ENCODE data around the gene PPIL4. TPM values are rescaled to one million over a fixed set of nuclear protein-coding genes. Genes with fewer than 3 reads are reported as not detected.

Gene PPIL4
- total and polyA plus RNA-seq, 2 of the 13 experiments (the other 11 are each of a cell fraction or from before 2014, with no cell fraction given): 5.5 to 46.0 TPM

GRCh38 chr6:149545754-149546471 is at the start of gene PPIL4 (continued):
- TF ChIP-seq E2F2 (CRISPR knock-in tag; IDR thresholded peaks at IDR 0.05; ENCODE audit: borderline replicate concordance): 0 out of 2 replicates have a peak, but pooled peaks have one; percentile 87
- peak; percentile 88 for TF ChIP-seq MED1 (CRISPR knock-in tag; IDR thresholded peaks at IDR 0.05)
- TF ChIP-seq ZSCAN25 (CRISPR knock-in tag; IDR thresholded peaks at IDR 0.05): peak; percentile 36; the same call in 1 of the 2 replicates
- peak; percentile 19; the same call in 1 of the 2 replicates for TF ChIP-seq ZNF839 (CRISPR knock-in tag; IDR thresholded peaks at IDR 0.05; ENCODE audit: borderline replicate concordance)
- TF ChIP-seq SP4 (CRISPR knock-in tag; IDR thresholded peaks at IDR 0.05): peak; percentile 86
- TF ChIP-seq POGZ (CRISPR knock-in tag; IDR thresholded peaks at IDR 0.05): peak; percentile 99
- peak; percentile 98 for TF ChIP-seq SPEN (CRISPR knock-in tag; IDR thresholded peaks at IDR 0.05; ENCODE audit: low read depth)
- peak; percentile 68; the same call in 1 of the 2 replicates for TF ChIP-seq HIVEP1 (CRISPR knock-in tag; IDR thresholded peaks at IDR 0.05)
- peak; percentile 93 for TF ChIP-seq TARDBP (CRISPR knock-in tag; IDR thresholded peaks at IDR 0.05)
- peak; percentile 100 for TF ChIP-seq CREB1 (IDR thresholded peaks at IDR 0.05)
- peak; percentile 100 for TF ChIP-seq CREB1 (CRISPR knock-in tag; IDR thresholded peaks at IDR 0.05)
- TF ChIP-seq YEATS4 (CRISPR knock-in tag; IDR thresholded peaks at IDR 0.05; ENCODE audit: borderline replicate concordance): peak; percentile 95; the same call in 1 of the 2 replicates
- TF ChIP-seq THAP11 (CRISPR knock-in tag; IDR thresholded peaks at IDR 0.05): peak; percentile 96
- peak; percentile 94 for TF ChIP-seq RBM39 (IDR thresholded peaks at IDR 0.05; ENCODE audit: low read depth, low read length, poor library complexity, severe bottlenecking)
- peak; percentile 61; the same call in 1 of the 2 replicates for TF ChIP-seq GATA4 (IDR thresholded peaks at IDR 0.05; ENCODE audit: borderline replicate concordance, low read depth)
- 0 out of 2 replicates have a peak, but pooled peaks have one; percentile 27 for TF ChIP-seq ZFP36L2 (CRISPR knock-in tag; IDR thresholded peaks at IDR 0.05)
- TF ChIP-seq ZNF282 (IDR thresholded peaks at IDR 0.05; ENCODE audit: partially characterized antibody): no peak
- no peak for TF ChIP-seq HHEX (CRISPR knock-in tag; IDR thresholded peaks at IDR 0.05)
- TF ChIP-seq NFRKB (IDR thresholded peaks at IDR 0.05): peak; percentile 90
- peak; percentile 81 for TF ChIP-seq TAF1 (CRISPR knock-in tag; IDR thresholded peaks at IDR 0.05)
- TF ChIP-seq CCDC6 (CRISPR knock-in tag; IDR thresholded peaks at IDR 0.05): no peak
- peak; percentile 56; the same call in 1 of the 2 replicates for TF ChIP-seq ZSCAN12 (CRISPR knock-in tag; IDR thresholded peaks at IDR 0.05)
- TF ChIP-seq ZNF296 (CRISPR knock-in tag; conservative IDR thresholded peaks at IDR 0.05): 0 out of 2 replicates have a peak, but pooled peaks have one; percentile 56
- TF ChIP-seq REL (CRISPR knock-in tag; conservative IDR thresholded peaks at IDR 0.05): peak; percentile 66
- TF ChIP-seq, protein P1, sequence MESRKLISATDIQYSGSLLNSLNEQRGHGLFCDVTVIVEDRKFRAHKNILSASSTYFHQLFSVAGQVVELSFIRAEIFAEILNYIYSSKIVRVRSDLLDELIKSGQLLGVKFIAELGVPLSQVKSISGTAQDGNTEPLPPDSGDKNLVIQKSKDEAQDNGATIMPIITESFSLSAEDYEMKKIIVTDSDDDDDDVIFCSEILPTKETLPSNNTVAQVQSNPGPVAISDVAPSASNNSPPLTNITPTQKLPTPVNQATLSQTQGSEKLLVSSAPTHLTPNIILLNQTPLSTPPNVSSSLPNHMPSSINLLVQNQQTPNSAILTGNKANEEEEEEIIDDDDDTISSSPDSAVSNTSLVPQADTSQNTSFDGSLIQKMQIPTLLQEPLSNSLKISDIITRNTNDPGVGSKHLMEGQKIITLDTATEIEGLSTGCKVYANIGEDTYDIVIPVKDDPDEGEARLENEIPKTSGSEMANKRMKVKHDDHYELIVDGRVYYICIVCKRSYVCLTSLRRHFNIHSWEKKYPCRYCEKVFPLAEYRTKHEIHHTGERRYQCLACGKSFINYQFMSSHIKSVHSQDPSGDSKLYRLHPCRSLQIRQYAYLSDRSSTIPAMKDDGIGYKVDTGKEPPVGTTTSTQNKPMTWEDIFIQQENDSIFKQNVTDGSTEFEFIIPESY (CRISPR knock-in tag; IDR thresholded peaks at IDR 0.05): peak; percentile 46; the same call in 1 of the 2 replicates
- 0 out of 2 replicates have a peak, but pooled peaks have one; percentile 39 for TF ChIP-seq ZNF232 (CRISPR knock-in tag; IDR thresholded peaks at IDR 0.05; ENCODE audit: borderline replicate concordance)
- TF ChIP-seq ZNF557 (CRISPR knock-in tag; IDR thresholded peaks at IDR 0.05): 0 out of 2 replicates have a peak, but pooled peaks have one; percentile 51
- TF ChIP-seq HNRNPUL1 (IDR thresholded peaks at IDR 0.05; ENCODE audit: low read depth, low read length): peak; percentile 82
- TF ChIP-seq CCAR2 (optimal IDR thresholded peaks at IDR 0.05; ENCODE audit: low read depth, low read length): no peak
- peak; percentile 99 for TF ChIP-seq PHF20 (CRISPR knock-in tag; IDR thresholded peaks at IDR 0.05)
